ENCODE measurements around the gene DNAJC16.
"Not testable (repeated sequence)": the region's sequence is repeated elsewhere in the genome, so short reads cannot be mapped to it uniquely, and the experiment has no call there.

Gene DNAJC16

GRCh38 chr1:15592285-15592684 lies 65.6 kb downstream of the DNAJC16 start:
- no peak for DNase-seq

- no peak for DNase-seq
Observed at GRCh38 chr1:15595809-15596617, 69.4 kb downstream of the DNAJC16 start.

- no peak for DNase-seq
Observed at GRCh38 chr1:15598436-15598835, 71.8 kb downstream of the DNAJC16 start.

- DNase-seq, result peak; percentile 73
Observed at GRCh38 chr1:15603050-15603965, 76.7 kb downstream of the DNAJC16 start.

GRCh38 chr1:15603966-15604282 lies 77.3 kb downstream of the DNAJC16 start:
- DNase-seq, result not testable (repeated sequence)

- not testable (repeated sequence) for DNase-seq
Observed at GRCh38 chr1:15604400-15604799, 77.8 kb downstream of the DNAJC16 start.

- no peak for DNase-seq
Observed at GRCh38 chr1:15605398-15606383, 79.0 kb downstream of the DNAJC16 start.

GRCh38 chr1:15609631-15610030 lies 83.0 kb downstream of the DNAJC16 start:
- no peak for DNase-seq

GRCh38 chr1:15610167-15610566 lies 83.5 kb downstream of the DNAJC16 start:
- no peak for DNase-seq

- no peak for DNase-seq
Observed at GRCh38 chr1:15616373-15617172, 89.9 kb downstream of the DNAJC16 start.

GRCh38 chr1:15617173-15618076 lies 90.8 kb downstream of the DNAJC16 start, which contains the start of gene DDI2:
Gene DDI2 (plus strand): TSS chr1:15617458. CDS start chr1:15617671, 213 bp downstream.
- peak; percentile 91 for DNase-seq

GRCh38 chr1:15618077-15618654 lies 91.5 kb downstream of the DNAJC16 start:
- DNase-seq, result no peak

GRCh38 chr1:15618655-15619525 lies 92.2 kb downstream of the DNAJC16 start:
- no peak for DNase-seq

GRCh38 chr1:15620155-15620545 lies 93.5 kb downstream of the DNAJC16 start:
- no peak for DNase-seq

GRCh38 chr1:15620902-15621682 lies 94.4 kb downstream of the DNAJC16 start:
- no peak for DNase-seq

GRCh38 chr1:15621975-15622374 lies 95.3 kb downstream of the DNAJC16 start:
- no peak for DNase-seq

GRCh38 chr1:15622712-15623373 lies 96.2 kb downstream of the DNAJC16 start:
- no peak for DNase-seq

- DNase-seq, result no peak
Observed at GRCh38 chr1:15623435-15623834, 96.8 kb downstream of the DNAJC16 start.

All from NCI-H187 treated with DMSO at 0.1 percent for 48 hours (cell line).